ENCODE measurements around the gene NPW.
"Not testable (repeated sequence)": the region's sequence is repeated elsewhere in the genome, so short reads cannot be mapped to it uniquely, and the experiment has no call there.

NPW gene

DNA sequence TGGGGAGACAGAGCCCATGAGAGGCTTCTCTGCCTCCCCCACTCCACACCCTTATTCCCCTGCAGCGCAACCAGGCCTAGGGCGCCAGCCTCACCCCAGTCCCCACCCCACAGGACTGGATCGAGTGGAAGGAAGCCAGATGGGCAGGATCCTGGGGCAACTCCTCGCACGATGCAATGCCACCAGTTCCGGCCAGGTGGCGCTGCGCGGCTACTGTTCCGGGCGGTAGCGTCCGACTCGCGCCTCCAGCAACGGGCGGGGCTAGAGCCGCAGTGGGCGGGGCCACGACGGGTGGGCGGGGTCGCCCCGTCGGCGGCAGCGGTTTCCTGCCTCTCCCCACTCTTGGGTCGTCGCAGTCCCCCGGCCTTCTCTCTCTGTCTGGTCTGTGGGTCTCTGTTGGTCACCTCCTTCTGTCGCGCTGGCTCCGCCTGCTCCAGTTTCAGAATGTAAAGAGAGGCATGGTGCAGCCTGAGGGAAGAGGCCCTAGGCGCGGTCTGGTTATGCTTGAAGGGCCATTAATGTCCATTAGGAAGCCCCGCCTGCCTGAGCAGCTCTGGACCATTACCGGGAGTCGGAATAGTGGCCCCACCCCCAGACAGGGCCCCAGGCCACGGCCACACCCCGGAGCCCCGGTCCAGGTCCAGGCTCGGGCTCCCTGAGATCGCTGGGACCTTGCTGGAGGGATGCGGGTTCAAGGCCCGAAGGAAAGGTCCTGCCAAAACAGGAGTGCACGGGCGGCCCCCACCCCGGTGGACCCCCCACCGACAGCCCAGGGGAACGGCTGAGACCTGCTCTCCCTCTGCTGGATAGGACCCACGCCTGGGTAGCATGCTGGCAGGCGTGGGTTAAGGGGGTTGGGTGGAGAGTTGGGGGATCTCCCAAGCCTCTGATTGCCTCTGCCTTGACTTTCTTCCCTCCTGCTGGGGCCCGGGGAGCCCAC lies 3.8 kb downstream of the NPW start:
- DNase-seq = peak; percentile 87

GRCh38 chr16:2024032-2024420 lies 4.4 kb downstream of the NPW start:
- no peak for DNase-seq

- no peak for DNase-seq
Observed at GRCh38 chr16:2025251-2025650, 5.7 kb downstream of the NPW start.

- no peak for DNase-seq
Observed at GRCh38 chr16:2025878-2026460, 6.4 kb downstream of the NPW start.

DNA sequence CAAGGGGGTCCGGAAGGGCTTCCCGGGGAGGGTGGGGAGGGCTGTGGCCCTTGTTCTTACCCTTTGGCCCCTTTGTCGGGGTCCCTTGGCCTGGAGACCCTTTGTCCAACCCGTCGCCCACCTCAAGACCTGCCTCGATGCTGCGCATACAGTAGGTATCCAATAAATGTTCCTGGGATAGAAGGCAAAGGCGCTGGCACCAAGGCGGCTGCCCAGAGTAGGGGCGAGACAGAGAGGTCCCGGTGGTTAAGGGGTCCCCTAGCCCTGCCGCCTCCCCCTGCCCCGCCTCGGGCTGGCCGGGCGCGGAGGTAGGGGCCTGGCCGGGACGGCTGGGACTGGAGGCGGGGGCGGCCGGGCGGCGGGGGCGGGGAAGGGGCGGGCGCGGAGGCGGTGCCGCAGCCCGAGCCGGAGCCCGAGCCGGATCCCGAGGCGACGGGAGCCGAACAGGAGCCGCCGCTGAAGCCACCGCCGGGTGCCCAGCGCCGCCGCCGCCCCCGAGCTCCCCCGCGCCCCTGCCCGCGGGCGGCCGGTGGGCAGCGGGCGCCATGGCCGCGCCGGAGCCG lies 7.0 kb downstream of the NPW start, which contains the start of gene NHERF2:
TSS of gene NHERF2 (plus strand) at position 442 of the 563 bp plus-strand sequence. CDS start at position 546, 104 bp downstream.
- no peak for DNase-seq

DNA sequence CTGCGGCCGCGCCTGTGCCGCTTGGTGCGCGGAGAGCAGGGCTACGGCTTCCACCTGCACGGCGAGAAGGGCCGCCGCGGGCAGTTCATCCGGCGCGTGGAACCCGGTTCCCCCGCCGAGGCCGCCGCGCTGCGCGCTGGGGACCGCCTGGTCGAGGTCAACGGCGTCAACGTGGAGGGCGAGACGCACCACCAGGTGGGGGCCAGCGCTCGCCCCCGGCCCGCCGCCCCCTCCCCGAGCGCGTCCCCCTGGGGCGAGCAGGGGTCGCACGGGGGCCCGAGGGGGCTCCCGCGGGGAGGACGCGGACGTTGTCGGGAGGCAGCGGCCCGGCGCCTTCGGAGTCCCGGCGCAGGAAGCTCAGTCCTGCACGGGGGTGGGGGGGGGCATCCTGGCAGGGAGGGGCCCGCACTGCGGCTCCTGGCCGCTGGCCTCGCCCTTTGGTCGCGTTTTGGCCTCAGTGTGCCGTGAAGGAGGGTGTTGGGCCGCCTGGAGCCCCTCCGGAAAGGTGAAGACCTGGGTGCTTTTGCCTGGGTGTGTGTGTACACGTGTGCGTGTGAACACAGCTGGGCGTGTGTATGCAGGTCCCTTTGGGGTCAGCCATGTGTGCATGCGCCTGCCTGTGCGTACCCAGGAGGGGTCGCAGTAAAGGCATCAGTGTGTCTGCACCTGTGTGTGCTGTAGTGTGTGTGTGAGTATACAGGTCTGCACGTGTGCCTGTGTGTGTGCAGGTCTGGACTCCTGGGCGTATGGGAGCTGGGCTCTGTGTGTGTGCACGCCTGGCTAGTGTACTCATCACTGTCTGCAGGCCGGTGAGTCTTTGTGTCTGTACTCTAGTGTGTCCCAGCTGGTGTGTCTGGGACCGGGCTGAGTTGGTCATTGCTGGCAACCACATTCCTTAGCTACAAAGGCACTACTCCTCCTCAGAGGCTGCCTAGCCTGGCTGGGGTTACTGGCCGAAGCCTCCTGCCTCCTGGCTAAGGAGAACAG lies 7.7 kb downstream of the NPW start:
- DNase-seq = peak; percentile 48

DNA sequence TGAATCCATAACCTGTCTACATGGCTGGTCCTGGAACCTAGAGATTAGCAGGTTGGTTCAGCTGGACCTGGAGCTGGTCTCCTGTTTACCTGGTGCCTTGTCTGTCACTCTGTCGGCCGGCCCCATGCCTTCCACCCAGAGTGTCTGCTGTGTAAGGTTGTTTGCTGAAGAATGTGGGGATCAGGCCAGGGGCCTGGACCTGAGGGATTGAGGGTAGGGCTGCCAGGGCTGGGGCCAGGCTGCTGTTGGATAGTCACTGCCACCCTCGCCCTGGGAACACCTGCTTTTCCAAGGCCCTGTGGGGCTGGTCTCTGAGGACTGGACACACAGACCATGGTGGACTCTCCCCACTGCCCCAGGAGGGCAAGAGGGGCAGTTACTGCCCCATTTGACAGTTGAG lies 8.6 kb downstream of the NPW start:
- DNase-seq = no peak

DNA sequence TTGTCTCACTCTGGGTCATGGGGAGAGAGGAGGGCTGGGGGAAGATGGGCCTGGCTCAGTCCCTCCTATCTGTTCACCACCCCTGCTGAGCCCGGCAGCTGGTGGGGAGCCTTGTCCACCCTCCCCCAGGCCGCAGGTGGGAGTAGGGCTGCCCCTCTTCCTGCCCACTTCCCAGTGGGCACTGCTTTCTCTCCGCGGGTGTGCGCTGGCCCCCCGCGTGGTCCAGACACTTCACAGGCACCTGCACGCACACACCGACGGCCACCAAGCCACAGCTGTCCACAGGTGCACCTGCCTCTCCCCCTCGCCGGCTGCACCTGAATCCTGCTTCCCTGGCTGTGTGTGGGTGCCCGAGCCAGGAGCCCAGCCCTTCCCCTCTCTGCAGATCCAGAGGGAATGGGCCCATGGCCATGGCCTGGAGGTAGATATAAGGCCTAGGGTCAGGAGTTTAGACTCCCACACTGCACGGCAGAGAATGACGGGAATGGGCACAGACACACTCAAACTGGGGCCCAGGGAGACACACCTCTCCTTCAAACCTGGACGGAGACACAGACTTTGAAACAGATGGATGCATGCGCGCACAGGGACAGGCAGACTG lies 9.1 kb downstream of the NPW start:
- DNase-seq = no peak

- no peak for DNase-seq
Observed at GRCh38 chr16:2029350-2029749, 9.8 kb downstream of the NPW start.

GRCh38 chr16:2030036-2030435 lies 10.5 kb downstream of the NPW start:
- DNase-seq = no peak

- DNase-seq = no peak
Observed at GRCh38 chr16:2031081-2031577, 11.5 kb downstream of the NPW start.

GRCh38 chr16:2032285-2033056 lies 12.9 kb downstream of the NPW start:
- no peak for DNase-seq

- DNase-seq = peak; percentile 76
Observed at GRCh38 chr16:2033057-2033908, 13.7 kb downstream of the NPW start.

DNA sequence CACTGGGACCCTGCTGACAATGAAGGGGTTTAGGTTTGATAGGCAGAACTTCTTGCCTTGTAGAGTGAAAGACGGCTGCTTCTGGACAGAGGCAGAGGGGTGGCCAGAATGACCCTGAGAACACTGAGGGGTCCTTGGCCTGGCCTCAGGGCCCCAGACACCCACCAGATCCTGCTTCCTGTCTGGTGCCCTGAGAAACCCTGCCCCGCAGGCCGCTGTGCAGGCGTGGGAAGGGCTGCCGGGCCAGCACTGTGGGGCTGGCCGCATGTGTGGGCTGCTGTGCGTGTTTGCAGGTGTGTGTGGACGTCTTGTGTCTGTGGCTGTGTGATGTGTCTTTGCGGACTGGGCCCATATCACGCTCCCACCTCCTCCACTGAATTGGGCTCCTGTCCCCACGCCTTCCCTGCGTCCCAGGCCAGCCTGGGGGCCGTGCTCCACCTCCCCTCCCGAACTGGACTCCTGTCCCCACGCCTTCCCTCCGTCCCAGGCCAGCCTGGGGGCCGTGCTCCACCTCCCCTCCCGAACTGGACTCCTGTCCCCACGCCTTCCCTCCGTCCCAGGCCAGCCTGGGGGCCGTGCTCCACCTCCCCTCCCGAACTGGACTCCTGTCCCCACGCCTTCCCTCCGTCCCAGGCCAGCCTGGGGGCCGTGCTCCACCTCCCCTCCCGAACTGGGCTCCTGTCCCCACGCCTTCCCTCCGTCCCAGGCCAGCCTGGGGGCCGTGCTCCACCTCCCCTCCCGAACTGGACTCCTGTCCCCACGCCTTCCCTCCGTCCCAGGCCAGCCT lies 14.5 kb downstream of the NPW start:
- not testable (repeated sequence) for DNase-seq

DNA sequence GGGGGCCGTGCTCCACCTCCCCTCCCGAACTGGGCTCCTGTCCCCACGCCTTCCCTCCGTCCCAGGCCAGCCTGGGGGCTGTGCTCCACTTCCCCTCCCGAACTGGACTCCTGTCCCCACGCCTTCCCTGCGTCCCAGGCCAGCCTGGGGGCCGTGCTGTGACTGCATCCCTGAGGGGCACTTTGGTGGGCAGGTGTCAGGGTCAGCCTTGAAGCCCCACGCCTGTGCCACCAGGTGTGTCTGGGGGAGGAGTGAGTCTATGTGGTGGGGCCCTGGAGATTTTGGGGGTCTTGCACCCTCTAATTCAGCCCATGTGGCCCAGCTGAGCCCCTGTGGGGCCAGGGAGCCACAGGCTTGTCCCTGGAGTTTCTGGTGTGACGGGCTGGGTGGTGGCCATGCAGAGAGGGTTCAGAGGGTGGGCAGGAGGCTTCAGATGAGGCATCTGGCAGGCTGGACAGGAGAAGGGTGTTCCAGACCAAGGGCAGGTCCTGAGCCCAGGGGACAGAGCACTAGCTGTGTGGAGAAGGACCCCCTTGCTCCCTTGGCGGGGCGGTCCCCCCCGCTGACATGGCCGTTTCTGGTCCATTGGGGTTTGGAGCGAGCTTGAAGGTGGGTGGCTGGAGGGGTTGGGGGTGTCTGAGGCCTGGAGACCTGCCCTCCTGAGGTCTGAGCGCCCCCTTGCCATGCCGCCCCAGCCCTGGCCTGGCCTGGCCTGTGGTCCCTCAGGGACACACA lies 15.3 kb downstream of the NPW start:
- no peak for DNase-seq

- peak; percentile 94 for DNase-seq
Observed at GRCh38 chr16:2035431-2036199, 16.0 kb downstream of the NPW start.

- no peak for DNase-seq
Observed at GRCh38 chr16:2036200-2036966, 16.8 kb downstream of the NPW start.

Data from fibroblast of skin of scalp (primary cell).